Measurements from ENCODE around the gene RGS4. TPM values are rescaled to one million over a fixed set of nuclear protein-coding genes. Genes with fewer than 3 reads are reported as not detected.

The RGS4 gene
- total RNA-seq, 3 donors from 2014 or later: 0.46 to 11.1 (median 1.5) TPM

- intact Hi-C loops (cut with DNase I, micrococcal nuclease): no loop called here
- H3K36me3 ChIP-seq (ENCODE audit: low read depth): no peaks in the 10 kb centered on the region
- DNase-seq (no peak), ATAC-seq (no peak)
- H3K4me1 ChIP-seq (ENCODE audit: low read depth): no peaks in the 10 kb centered on the region
- TF ChIP-seq CTCF (IDR thresholded peaks at IDR 0.05): no peak
- no peaks in the 10 kb centered on the region for H3K9me3 ChIP-seq
- H3K4me3 ChIP-seq: no peak overlapping the region
These were observed 35.4 kb downstream of the RGS4 start for GRCh38 chr1:163104385-163105099.

GRCh38 chr1:163106364-163106987 is 37.3 kb downstream of the RGS4 start:
- DNase-seq (no peak), ATAC-seq (no peak)
- Histone ChIP-seq H3K4me3 (no peak overlapping the region), H3K9me3 (no peaks in the 10 kb centered on the region), H3K4me1 (ENCODE audit: low read depth) (no peaks in the 10 kb centered on the region), H3K36me3 (ENCODE audit: low read depth) (no peaks in the 10 kb centered on the region)
- TF ChIP-seq CTCF (IDR thresholded peaks at IDR 0.05): no peak
- intact Hi-C loops (cut with DNase I, micrococcal nuclease): no loop called here

- no peak overlapping the region for H3K4me3 ChIP-seq
- intact Hi-C loops (cut with DNase I, micrococcal nuclease): no loop called here
- H3K9me3 ChIP-seq: no peaks in the 10 kb centered on the region
- TF ChIP-seq CTCF (IDR thresholded peaks at IDR 0.05): no peak
- no peak for ATAC-seq
- H3K36me3 ChIP-seq (ENCODE audit: low read depth): no peaks in the 10 kb centered on the region
- no peaks in the 10 kb centered on the region for H3K4me1 ChIP-seq (ENCODE audit: low read depth)
- no peak for DNase-seq
These were observed 38.5 kb downstream of the RGS4 start for GRCh38 chr1:163107655-163108054.

GRCh38 chr1:163115887-163116286 is 46.7 kb downstream of the RGS4 start:
- Histone ChIP-seq H3K9me3 (no peaks in the 10 kb centered on the region), H3K36me3 (ENCODE audit: low read depth) (no peaks in the 10 kb centered on the region), H3K4me3 (no peak overlapping the region), H3K4me1 (ENCODE audit: low read depth) (no peaks in the 10 kb centered on the region)
- no peak for TF ChIP-seq CTCF (IDR thresholded peaks at IDR 0.05)
- no peak for ATAC-seq
- intact Hi-C loops (cut with DNase I, micrococcal nuclease): no loop called here
- DNase-seq: no peak

- Histone ChIP-seq H3K4me1 (ENCODE audit: low read depth) (no peaks in the 10 kb centered on the region), H3K9me3 (no peaks in the 10 kb centered on the region), H3K4me3 (no peak overlapping the region), H3K36me3 (ENCODE audit: low read depth) (no peaks in the 10 kb centered on the region)
- intact Hi-C loops (cut with DNase I, micrococcal nuclease): no loop called here
- ATAC-seq (no peak), DNase-seq (no peak)
- no peak for TF ChIP-seq CTCF (IDR thresholded peaks at IDR 0.05)
These were observed 50.5 kb downstream of the RGS4 start for GRCh38 chr1:163119707-163120106.
